Suprapubic skin (tissue), 4 donors: Measurements from ENCODE around the gene POU2AF2. TPM values are rescaled to one million over a fixed set of nuclear protein-coding genes. Genes with fewer than 3 reads are reported as not detected.
"Not testable (repeated sequence)": the region's sequence is repeated elsewhere in the genome, so short reads cannot be mapped to it uniquely, and the experiment has no call there.

Experiments used
- DNase-seq, 2 donors: peaks; one replicate each; pipeline ENCODE4 v3.0.0-alpha.2; 2019; ENCODE audit warnings: low spot score in 2 of 2
- H3K27ac ChIP-seq: fragments of 200-600 bp; sonication (generic); one replicate; pipeline ENCODE4 v1.5.1; 2019
- H3K27me3 ChIP-seq: fragments of 200-600 bp; sonication (generic); one replicate; pipeline ENCODE4 v1.5.1; 2019
- H3K36me3 ChIP-seq: fragments of 200-600 bp; sonication (generic); one replicate; pipeline ENCODE4 v1.5.1; 2019
- H3K4me1 ChIP-seq: fragments of 200-600 bp; sonication (generic); one replicate; pipeline ENCODE4 v1.5.1; 2019
- H3K4me3 ChIP-seq: fragments of 200-600 bp; sonication (generic); one replicate; pipeline ENCODE4 v1.5.1; 2019; ENCODE audit warnings: mild to moderate bottlenecking
- H3K9me3 ChIP-seq: fragments of 200-600 bp; sonication (generic); one replicate; pipeline ENCODE4 v1.5.1; 2019
- CTCF ChIP-seq, 2 donors: fragments of 200-600 bp in 1 of 2; fragments of 450-650 bp in 1 of 2; sonication (generic) in 1 of 2; IDR thresholded peaks; one replicate each; pipeline ENCODE4 v1.5.1; 2016 to 2019; ENCODE audit warnings: antibody characterized with exemption in 2 of 2, mild to moderate bottlenecking in 1 of 2, moderate library complexity in 1 of 2
- EP300 ChIP-seq: sonication (generic); formaldehyde crosslinking; IDR thresholded peaks from one replicate; pipeline ENCODE4 v1.6.1; 2017; ENCODE audit warnings: antibody characterized with exemption
- POLR2A ChIP-seq, 2 donors: fragments of 450-650 bp; IDR thresholded peaks; one replicate each; pipeline ENCODE4 v1.6.1; 2017; ENCODE audit warnings: antibody characterized with exemption in 2 of 2, mild to moderate bottlenecking in 2 of 2, moderate library complexity in 2 of 2
- POLR2AphosphoS5 ChIP-seq, 3 donors: sonication (generic); formaldehyde crosslinking; IDR thresholded peaks; one replicate each; pipeline ENCODE4 v1.6.1; 2017; ENCODE audit warnings: antibody characterized with exemption in 3 of 3
- WGBS: methylation state at CpG from one replicate; pipeline ENCODE4 v1.1.5; 2018; 5-methylcytosine and 5-hydroxymethylcytosine counted together
- total RNA-seq, 4 donors: library from RNA; depleted of rRNA; stranded (reverse); fragments of >200 nt; gene quantifications; one replicate each; pipeline ENCODE4 v1.1.0, GENCODE V29; 2016

Gene POU2AF2
- total RNA-seq, 4 donors from 2014 or later: not detected

DNA sequence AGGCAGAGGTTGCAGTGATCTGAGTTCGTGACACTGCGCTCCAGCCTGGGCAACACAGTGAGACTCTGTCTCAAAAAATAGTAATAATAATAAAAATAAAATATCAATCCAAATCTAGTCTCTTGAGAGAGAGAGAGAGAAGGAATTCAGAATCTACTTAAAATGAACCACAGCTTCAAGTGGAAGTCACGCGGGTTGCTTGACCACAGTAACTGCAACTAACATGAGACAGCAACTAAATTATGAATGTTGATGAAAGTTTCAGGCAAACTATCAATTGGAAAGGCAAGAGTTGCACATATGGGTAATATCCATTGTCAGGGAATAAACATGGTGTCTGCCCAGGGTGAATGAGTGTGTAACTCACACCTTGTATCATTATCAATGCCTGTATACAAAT, 12.5 kb downstream of the POU2AF2 start:
- Histone ChIP-seq H3K4me1 (no peaks in the 10 kb centered on the region), H3K9me3 (no peaks in the 10 kb centered on the region), H3K36me3 (no peaks in the 10 kb centered on the region), H3K4me3 (no peak overlapping the region), H3K27ac (no peak overlapping the region), H3K27me3 (no peaks in the 10 kb centered on the region)
- WGBS: 91% methylated on average over 4 of the region's 4 CpGs
- TF ChIP-seq POLR2A (IDR thresholded peaks at IDR 0.05) (no peak), POLR2AphosphoS5 (IDR thresholded peaks at IDR 0.05) (no peak), EP300 (no peak), CTCF (IDR thresholded peaks at IDR 0.05) (no peak)
- DNase-seq: no peak

DNA sequence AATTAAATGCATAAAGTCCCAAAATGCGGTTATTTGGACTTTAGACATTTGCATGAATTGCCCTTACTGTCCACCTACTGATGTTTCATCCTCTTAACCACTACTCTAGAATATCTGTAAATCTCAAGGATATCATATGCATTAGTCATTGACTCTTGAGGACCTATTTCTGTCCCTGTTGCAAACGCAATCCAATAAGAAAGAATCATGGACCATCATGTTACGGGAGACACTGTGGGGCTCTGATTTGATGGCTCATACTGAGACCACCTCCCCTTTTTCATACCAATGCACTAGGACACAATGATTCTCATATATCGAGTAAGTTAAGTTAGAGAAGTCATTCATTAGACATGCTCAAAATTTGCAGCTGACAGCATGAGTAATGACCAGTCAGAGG, 14.4 kb downstream of the POU2AF2 start:
- Histone ChIP-seq H3K27ac (no peak overlapping the region), H3K9me3 (no peaks in the 10 kb centered on the region), H3K4me3 (no peak overlapping the region), H3K36me3 (no peaks in the 10 kb centered on the region), H3K27me3 (peaks cover 3% of the 10 kb centered on the region), H3K4me1 (no peaks in the 10 kb centered on the region)
- no peak for DNase-seq
- TF ChIP-seq CTCF (IDR thresholded peaks at IDR 0.05): no peak
- no peak for TF ChIP-seq POLR2AphosphoS5 (IDR thresholded peaks at IDR 0.05)
- no peak for TF ChIP-seq EP300
- no peak for TF ChIP-seq POLR2A (IDR thresholded peaks at IDR 0.05)
- WGBS: 93% methylated on average over 4 of the region's 4 CpGs

DNA sequence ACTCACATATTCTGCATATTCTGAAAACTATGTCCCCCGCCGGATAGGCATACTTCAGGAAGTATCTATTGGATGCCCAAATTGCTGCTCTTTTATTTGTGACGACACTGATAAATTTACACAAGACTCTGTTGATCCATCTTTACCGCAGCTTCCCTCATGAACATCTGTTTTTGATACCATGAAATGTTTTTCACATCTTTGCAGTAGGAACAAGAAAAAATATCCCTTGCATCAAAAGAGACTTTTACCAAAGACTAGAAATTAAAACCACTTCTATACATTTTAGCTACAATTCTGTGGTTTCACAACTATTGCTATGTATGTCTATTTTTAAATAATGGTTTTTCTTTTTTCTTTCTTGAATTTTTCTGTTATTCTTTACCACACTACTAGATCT, 15.3 kb downstream of the POU2AF2 start:
- H3K9me3 ChIP-seq: no peaks in the 10 kb centered on the region
- no peaks in the 10 kb centered on the region for H3K36me3 ChIP-seq
- 69% methylated on average over 4 of the region's 4 CpGs for WGBS
- no peak overlapping the region for H3K27ac ChIP-seq
- TF ChIP-seq POLR2AphosphoS5 (IDR thresholded peaks at IDR 0.05) (no peak), CTCF (IDR thresholded peaks at IDR 0.05) (no peak), EP300 (no peak), POLR2A (IDR thresholded peaks at IDR 0.05) (no peak)
- no peak for DNase-seq
- no peaks in the 10 kb centered on the region for H3K4me1 ChIP-seq
- H3K4me3 ChIP-seq: no peak overlapping the region
- H3K27me3 ChIP-seq: peaks cover 3% of the 10 kb centered on the region

GRCh38 chr11:111264646-111265045, 19.1 kb downstream of the POU2AF2 start:
- TF ChIP-seq CTCF (IDR thresholded peaks at IDR 0.05) (no peak), POLR2A (IDR thresholded peaks at IDR 0.05) (no peak), EP300 (no peak), POLR2AphosphoS5 (IDR thresholded peaks at IDR 0.05) (no peak)
- no peak overlapping the region for H3K27ac ChIP-seq
- no peak overlapping the region for H3K4me3 ChIP-seq
- H3K4me1 ChIP-seq: no peaks in the 10 kb centered on the region
- H3K36me3 ChIP-seq: no peaks in the 10 kb centered on the region
- peaks cover 3% of the 10 kb centered on the region for H3K27me3 ChIP-seq
- WGBS: 76% methylated on average over 1 of the region's 1 CpG
- no peaks in the 10 kb centered on the region for H3K9me3 ChIP-seq
- no peak for DNase-seq

GRCh38 chr11:111265421-111265820, 19.9 kb downstream of the POU2AF2 start:
- TF ChIP-seq POLR2AphosphoS5 (IDR thresholded peaks at IDR 0.05): no peak
- TF ChIP-seq EP300: no peak
- no peak for TF ChIP-seq POLR2A (IDR thresholded peaks at IDR 0.05)
- no peak for TF ChIP-seq CTCF (IDR thresholded peaks at IDR 0.05)
- H3K27ac ChIP-seq: no peak overlapping the region
- H3K36me3 ChIP-seq: no peaks in the 10 kb centered on the region
- WGBS: 97% methylated on average over 2 of the region's 2 CpGs
- H3K4me1 ChIP-seq: no peaks in the 10 kb centered on the region
- peaks cover 3% of the 10 kb centered on the region for H3K27me3 ChIP-seq
- H3K4me3 ChIP-seq: no peak overlapping the region
- H3K9me3 ChIP-seq: no peaks in the 10 kb centered on the region
- no peak for DNase-seq

- 77% methylated on average over 4 of the region's 4 CpGs for WGBS
- H3K4me1 ChIP-seq, H3K36me3 ChIP-seq, H3K27ac ChIP-seq, H3K27me3 ChIP-seq, H3K4me3 ChIP-seq, H3K9me3 ChIP-seq, DNase-seq: not testable (repeated sequence)
These were observed 22.8 kb downstream of the POU2AF2 start for GRCh38 chr11:111268303-111268702.
